A375 (cell line): Measurements from ENCODE around the gene OR56B4. TPM values are rescaled to one million over a fixed set of nuclear protein-coding genes. Genes with fewer than 3 reads are reported as not detected.

Experiments used
- total RNA-seq: library from RNA; depleted of rRNA; stranded (reverse); fragments of >200 nt; shearing (Covaris generic); gene quantifications from 2 replicates; pipeline ENCODE4 v1.2.3, GENCODE V29; 2014; rRNA removed

The OR56B4 gene
- total RNA-seq, result not detected in 2 replicates

DNA sequence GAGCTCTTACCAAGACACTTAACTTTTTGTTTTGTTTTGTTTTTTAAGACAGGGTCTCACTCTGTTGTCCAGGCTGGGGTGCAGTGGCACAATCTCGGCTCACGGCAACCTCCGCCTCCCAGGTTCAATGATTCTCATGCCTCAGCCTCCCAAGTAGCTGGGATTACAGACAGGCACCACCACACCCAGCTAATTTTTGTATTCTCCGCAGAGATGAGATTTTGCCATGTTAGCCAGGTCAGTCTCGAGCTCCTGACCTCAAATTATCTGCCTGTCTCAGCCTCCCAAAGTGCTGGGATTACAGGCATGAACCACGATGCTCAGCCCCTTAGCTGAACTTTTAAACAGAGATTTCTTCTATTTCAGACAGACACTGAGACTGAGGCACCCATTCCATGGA is at the start of gene OR56B4:
OR56B4 (plus strand) TSS at position 301 of the 400 bp plus-strand sequence; CDS start at position 396, 95 bp downstream.

Other genes starting within 250 kb of the OR56B4 start
- gene OR52E8, start 250.0 kb upstream of the OR56B4 start, total RNA-seq, result not detected in 2 replicates
- gene OR52E4, start 227.1 kb upstream of the OR56B4 start, total RNA-seq, result not detected in 2 replicates
- not detected in 2 replicates for gene OR52E5, start 214.5 kb upstream of the OR56B4 start, total RNA-seq
- not detected in 2 replicates for gene OR56A3, start 165.4 kb upstream of the OR56B4 start, total RNA-seq
- not detected in 2 replicates for gene OR56A5, start 139.2 kb upstream of the OR56B4 start, total RNA-seq
- not detected in 2 replicates for gene OR52L1, start 120.7 kb upstream of the OR56B4 start, total RNA-seq
- gene OR56A4, start 100.7 kb upstream of the OR56B4 start, total RNA-seq, result not detected in 2 replicates
- gene OR56A1, start 76.9 kb upstream of the OR56B4 start, total RNA-seq, result not detected in 2 replicates
- gene OR52B2, start 62.6 kb downstream of the OR56B4 start, total RNA-seq, result not detected in 2 replicates
- not detected in 2 replicates for gene OR52W1, start 91.5 kb downstream of the OR56B4 start, total RNA-seq
- not detected in 2 replicates for gene C11orf42, start 97.9 kb downstream of the OR56B4 start, total RNA-seq
- 11.0 and 25.3 TPM in 2 replicates for gene FHIP1B, start 127.0 kb downstream of the OR56B4 start, total RNA-seq
- gene CNGA4, start 131.4 kb downstream of the OR56B4 start, total RNA-seq, result not detected in 2 replicates
- gene CCKBR, start 152.2 kb downstream of the OR56B4 start, total RNA-seq, result not detected in 2 replicates
- gene CAVIN3, start 212.8 kb downstream of the OR56B4 start, total RNA-seq, result 237 and 269 TPM in 2 replicates